NCI-H524 (cell line): Measurements from ENCODE around the gene DAAM1.

ENCODE experiments used
- DNase-seq, 2 experiments: peaks; one replicate each; lab custom pipeline; 2025; lab: John Stamatoyannopoulos, UW

Gene DAAM1

GRCh38 chr14:59254911-59255545 lies 66.6 kb downstream of the DAAM1 start:
- DNase-seq, result no peak

GRCh38 chr14:59256331-59256730 lies 67.9 kb downstream of the DAAM1 start:
- DNase-seq, result peak in 1 of 2 experiments; percentile 35

- peak in 1 of 2 experiments; percentile 86 for DNase-seq
Observed at GRCh38 chr14:59261334-59261733, 72.9 kb downstream of the DAAM1 start.

GRCh38 chr14:59262717-59263454 lies 74.4 kb downstream of the DAAM1 start:
- no peak for DNase-seq

- no peak for DNase-seq
Observed at GRCh38 chr14:59265808-59266207, 77.3 kb downstream of the DAAM1 start.

- no peak for DNase-seq
Observed at GRCh38 chr14:59267046-59267445, 78.6 kb downstream of the DAAM1 start.

GRCh38 chr14:59268011-59268410 lies 79.5 kb downstream of the DAAM1 start:
- no peak for DNase-seq

- DNase-seq, result no peak
Observed at GRCh38 chr14:59268858-59269257, 80.4 kb downstream of the DAAM1 start.

GRCh38 chr14:59269466-59269865 lies 81.0 kb downstream of the DAAM1 start:
- no peak for DNase-seq

GRCh38 chr14:59271256-59271655 lies 82.8 kb downstream of the DAAM1 start:
- DNase-seq, result no peak

GRCh38 chr14:59271734-59272133 lies 83.3 kb downstream of the DAAM1 start:
- no peak for DNase-seq

GRCh38 chr14:59272633-59273032 lies 84.2 kb downstream of the DAAM1 start:
- no peak for DNase-seq

- DNase-seq, result peak in 1 of 2 experiments; percentile 21
Observed at GRCh38 chr14:59273737-59274136, 85.3 kb downstream of the DAAM1 start.

- peak; percentile 99 to 100 for DNase-seq
Observed at GRCh38 chr14:59274991-59275391, 86.5 kb downstream of the DAAM1 start.

- DNase-seq, result no peak
Observed at GRCh38 chr14:59275668-59276067, 87.2 kb downstream of the DAAM1 start.

- peak; percentile 2 to 30 for DNase-seq
Observed at GRCh38 chr14:59276235-59276634, 87.8 kb downstream of the DAAM1 start.

- no peak for DNase-seq
Observed at GRCh38 chr14:59277659-59278058, 89.2 kb downstream of the DAAM1 start.

GRCh38 chr14:59278111-59278510 lies 89.6 kb downstream of the DAAM1 start:
- no peak for DNase-seq

GRCh38 chr14:59280961-59281360 lies 92.5 kb downstream of the DAAM1 start:
- no peak for DNase-seq

- DNase-seq, result no peak
Observed at GRCh38 chr14:59281609-59282377, 93.3 kb downstream of the DAAM1 start.

GRCh38 chr14:59282378-59282765 lies 93.9 kb downstream of the DAAM1 start:
- no peak for DNase-seq

- DNase-seq, result no peak
Observed at GRCh38 chr14:59283361-59283760, 94.9 kb downstream of the DAAM1 start.

GRCh38 chr14:59284059-59284458 lies 95.6 kb downstream of the DAAM1 start:
- DNase-seq, result no peak
